ENCODE measurements around the gene MKNK2.

MKNK2 gene

GRCh38 chr19:2079865-2080301, 28.8 kb upstream of the MKNK2 start:
- DNase-seq = no peak

GRCh38 chr19:2079076-2079864, 28.2 kb upstream of the MKNK2 start:
- no peak for DNase-seq

- DNase-seq = no peak
Observed at GRCh38 chr19:2077833-2078619, 27.0 kb upstream of the MKNK2 start.

- no peak for DNase-seq
Observed at GRCh38 chr19:2077398-2077797, 26.4 kb upstream of the MKNK2 start.

GRCh38 chr19:2076526-2076944, 25.5 kb upstream of the MKNK2 start:
- no peak for DNase-seq

GRCh38 chr19:2072757-2073551, 21.9 kb upstream of the MKNK2 start:
- no peak for DNase-seq

- no peak for DNase-seq
Observed at GRCh38 chr19:2070986-2071673, 20.1 kb upstream of the MKNK2 start.

- DNase-seq = no peak
Observed at GRCh38 chr19:2070436-2070827, 19.4 kb upstream of the MKNK2 start.

GRCh38 chr19:2064788-2065524, 13.9 kb upstream of the MKNK2 start:
- peak; percentile 1 for DNase-seq

GRCh38 chr19:2064395-2064787, 13.3 kb upstream of the MKNK2 start:
- DNase-seq = no peak

- DNase-seq = no peak
Observed at GRCh38 chr19:2063824-2064223, 12.8 kb upstream of the MKNK2 start.

GRCh38 chr19:2062770-2063169, 11.7 kb upstream of the MKNK2 start:
- DNase-seq = no peak

GRCh38 chr19:2062389-2062729, 11.3 kb upstream of the MKNK2 start:
- DNase-seq = no peak

- peak; percentile 93 for DNase-seq
Observed at GRCh38 chr19:2061495-2062388, 10.7 kb upstream of the MKNK2 start.

GRCh38 chr19:2060884-2061494, 9.9 kb upstream of the MKNK2 start:
- DNase-seq = no peak

GRCh38 chr19:2059422-2060201, 8.6 kb upstream of the MKNK2 start:
- no peak for DNase-seq

- DNase-seq = no peak
Observed at GRCh38 chr19:2058570-2059421, 7.8 kb upstream of the MKNK2 start.
